Gastroesophageal sphincter (tissue), 3 donors: ENCODE data around the gene TFPT.

Source experiments
- EP300 ChIP-seq: sonication (generic); formaldehyde crosslinking; IDR thresholded peaks from one replicate; pipeline ENCODE4 v1.6.1; 2017; ENCODE audit warnings: antibody characterized with exemption, mild to moderate bottlenecking
- POLR2A ChIP-seq, 2 donors: fragments of 450-650 bp; IDR thresholded peaks; one replicate each; pipeline ENCODE4 v1.6.1; 2017; ENCODE audit warnings: antibody characterized with exemption in 2 of 2, mild to moderate bottlenecking in 2 of 2, moderate library complexity in 1 of 2
- POLR2AphosphoS5 ChIP-seq: sonication (generic); formaldehyde crosslinking; IDR thresholded peaks from one replicate; pipeline ENCODE4 v1.6.1; 2017; ENCODE audit warnings: antibody characterized with exemption
- TF ChIP-seq, protein P1 (sequence below), 4 experiments: fragments of 200-600 bp in 2 of 4; fragments of 450-650 bp in 2 of 4; sonication (generic) in 1 of 4; IDR thresholded peaks; one replicate each; pipeline ENCODE4 v1.5.1; 2017 to 2019; ENCODE audit warnings: antibody characterized with exemption in 4 of 4, mild to moderate bottlenecking in 2 of 4, moderate library complexity in 2 of 4

- TF ChIP-seq, protein P1, sequence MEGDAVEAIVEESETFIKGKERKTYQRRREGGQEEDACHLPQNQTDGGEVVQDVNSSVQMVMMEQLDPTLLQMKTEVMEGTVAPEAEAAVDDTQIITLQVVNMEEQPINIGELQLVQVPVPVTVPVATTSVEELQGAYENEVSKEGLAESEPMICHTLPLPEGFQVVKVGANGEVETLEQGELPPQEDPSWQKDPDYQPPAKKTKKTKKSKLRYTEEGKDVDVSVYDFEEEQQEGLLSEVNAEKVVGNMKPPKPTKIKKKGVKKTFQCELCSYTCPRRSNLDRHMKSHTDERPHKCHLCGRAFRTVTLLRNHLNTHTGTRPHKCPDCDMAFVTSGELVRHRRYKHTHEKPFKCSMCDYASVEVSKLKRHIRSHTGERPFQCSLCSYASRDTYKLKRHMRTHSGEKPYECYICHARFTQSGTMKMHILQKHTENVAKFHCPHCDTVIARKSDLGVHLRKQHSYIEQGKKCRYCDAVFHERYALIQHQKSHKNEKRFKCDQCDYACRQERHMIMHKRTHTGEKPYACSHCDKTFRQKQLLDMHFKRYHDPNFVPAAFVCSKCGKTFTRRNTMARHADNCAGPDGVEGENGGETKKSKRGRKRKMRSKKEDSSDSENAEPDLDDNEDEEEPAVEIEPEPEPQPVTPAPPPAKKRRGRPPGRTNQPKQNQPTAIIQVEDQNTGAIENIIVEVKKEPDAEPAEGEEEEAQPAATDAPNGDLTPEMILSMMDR (IDR thresholded peaks at IDR 0.05) = no peak
- TF ChIP-seq POLR2AphosphoS5 = no peak
- TF ChIP-seq POLR2A (IDR thresholded peaks at IDR 0.05) = no peak
- no peak for TF ChIP-seq EP300
Observed at GRCh38 chr19:54108496-54108895, 7.0 kb downstream of the TFPT start.
